ENCODE data around the gene RPL15.

The RPL15 gene

GRCh38 chr3:23928524-23928923 lies 11.6 kb downstream of the RPL15 start:
- no peak for DNase-seq (ENCODE audit: low read depth)

GRCh38 chr3:23931597-23931996 lies 14.7 kb downstream of the RPL15 start:
- DNase-seq (ENCODE audit: low read depth) = no peak

- DNase-seq (ENCODE audit: low read depth) = no peak
These were observed 15.6 kb downstream of the RPL15 start for GRCh38 chr3:23932571-23932970.

- no peak for DNase-seq (ENCODE audit: low read depth)
These were observed 17.3 kb downstream of the RPL15 start for GRCh38 chr3:23934253-23934652.

GRCh38 chr3:23937296-23937695 lies 20.4 kb downstream of the RPL15 start:
- no peak for DNase-seq (ENCODE audit: low read depth)

- no peak for DNase-seq (ENCODE audit: low read depth)
These were observed 21.8 kb downstream of the RPL15 start for GRCh38 chr3:23938688-23939087.

GRCh38 chr3:23940775-23941174 lies 23.8 kb downstream of the RPL15 start:
- no peak for DNase-seq (ENCODE audit: low read depth)

- no peak for DNase-seq (ENCODE audit: low read depth)
These were observed 24.5 kb downstream of the RPL15 start for GRCh38 chr3:23941440-23941839.

GRCh38 chr3:23942546-23942945 lies 25.6 kb downstream of the RPL15 start:
- DNase-seq (ENCODE audit: low read depth) = no peak

- DNase-seq (ENCODE audit: low read depth) = no peak
These were observed 27.3 kb downstream of the RPL15 start for GRCh38 chr3:23944007-23944783.

GRCh38 chr3:23944861-23945662 lies 28.1 kb downstream of the RPL15 start, which contains the start of gene NR1D2:
Gene NR1D2, plus strand, starts transcription at chr3:23945286. Its CDS starts 293 bp downstream, at chr3:23945579.
- peak; percentile 68 for DNase-seq (ENCODE audit: low read depth)

- DNase-seq (ENCODE audit: low read depth) = no peak
These were observed 28.7 kb downstream of the RPL15 start for GRCh38 chr3:23945663-23945912.

- peak; percentile 97 for DNase-seq (ENCODE audit: low read depth)
These were observed 29.2 kb downstream of the RPL15 start for GRCh38 chr3:23945913-23946687.

- DNase-seq (ENCODE audit: low read depth) = no peak
These were observed 31.8 kb downstream of the RPL15 start for GRCh38 chr3:23948761-23949160.

- DNase-seq (ENCODE audit: low read depth) = no peak
These were observed 32.9 kb downstream of the RPL15 start for GRCh38 chr3:23949784-23950183.

GRCh38 chr3:23950293-23950692 lies 33.4 kb downstream of the RPL15 start:
- no peak for DNase-seq (ENCODE audit: low read depth)

GRCh38 chr3:23952646-23953045 lies 35.7 kb downstream of the RPL15 start:
- no peak for DNase-seq (ENCODE audit: low read depth)

GRCh38 chr3:23953523-23953922 lies 36.6 kb downstream of the RPL15 start:
- no peak for DNase-seq (ENCODE audit: low read depth)

GRCh38 chr3:23954144-23954543 lies 37.2 kb downstream of the RPL15 start:
- no peak for DNase-seq (ENCODE audit: low read depth)

GRCh38 chr3:23956701-23957100 lies 39.8 kb downstream of the RPL15 start:
- DNase-seq (ENCODE audit: low read depth) = no peak

GRCh38 chr3:23959135-23959900 lies 42.4 kb downstream of the RPL15 start:
- DNase-seq (ENCODE audit: low read depth) = no peak

GRCh38 chr3:23960649-23961048 lies 43.7 kb downstream of the RPL15 start:
- DNase-seq (ENCODE audit: low read depth) = no peak
